ENCODE data around the gene CACNA2D3. TPM values are rescaled to one million over a fixed set of nuclear protein-coding genes. Genes with fewer than 3 reads are reported as not detected.

CACNA2D3 gene
- polyA plus RNA-seq, 3 donors = 1.2 to 1.9 (median 1.7) TPM

DNA sequence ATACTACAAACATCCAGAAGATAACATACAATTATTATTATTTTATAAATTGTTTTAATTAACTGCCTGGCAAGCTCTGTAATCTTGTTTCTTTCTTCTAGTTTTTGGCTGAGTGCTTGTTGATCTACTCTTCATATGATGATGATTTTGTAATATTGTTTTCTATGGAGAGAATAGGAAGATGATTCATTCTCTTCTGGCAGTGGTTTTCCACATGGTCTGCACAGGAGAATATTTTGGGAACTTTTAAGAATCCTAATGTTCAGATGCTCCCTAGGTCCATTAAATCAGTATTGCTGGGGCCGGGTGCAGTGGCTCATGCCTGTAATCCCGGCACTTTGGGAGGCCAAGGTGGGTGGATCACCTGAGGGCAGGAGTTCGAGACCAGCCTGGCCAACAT is 37.6 kb downstream of the CACNA2D3 start:
- no peak for DNase-seq (ENCODE audit: extremely low read depth in 1 of 11, low read depth in 9 of 11, low spot score in 4 of 11)

DNA sequence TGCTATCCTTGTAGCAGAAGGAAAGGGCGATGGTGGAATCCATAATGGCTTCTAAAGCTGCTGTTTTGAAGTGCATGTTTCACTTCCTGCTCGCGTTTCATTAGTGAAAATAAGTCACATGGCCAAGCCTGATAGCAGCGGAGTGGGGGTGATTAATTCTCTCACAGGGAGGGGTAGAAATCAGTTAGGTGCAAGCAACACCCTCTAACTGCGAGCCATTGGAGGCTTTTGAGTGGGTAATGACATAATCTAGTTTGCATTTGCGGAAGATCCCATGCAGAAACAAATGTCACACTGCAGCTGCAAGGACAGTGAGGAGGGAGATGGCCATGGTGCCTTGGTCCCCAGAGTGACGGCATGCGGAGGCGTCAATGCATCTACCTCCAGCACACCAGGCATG is 41.1 kb downstream of the CACNA2D3 start:
- DNase-seq (ENCODE audit: extremely low read depth in 1 of 11, low read depth in 9 of 11, low spot score in 4 of 11) = no peak

DNA sequence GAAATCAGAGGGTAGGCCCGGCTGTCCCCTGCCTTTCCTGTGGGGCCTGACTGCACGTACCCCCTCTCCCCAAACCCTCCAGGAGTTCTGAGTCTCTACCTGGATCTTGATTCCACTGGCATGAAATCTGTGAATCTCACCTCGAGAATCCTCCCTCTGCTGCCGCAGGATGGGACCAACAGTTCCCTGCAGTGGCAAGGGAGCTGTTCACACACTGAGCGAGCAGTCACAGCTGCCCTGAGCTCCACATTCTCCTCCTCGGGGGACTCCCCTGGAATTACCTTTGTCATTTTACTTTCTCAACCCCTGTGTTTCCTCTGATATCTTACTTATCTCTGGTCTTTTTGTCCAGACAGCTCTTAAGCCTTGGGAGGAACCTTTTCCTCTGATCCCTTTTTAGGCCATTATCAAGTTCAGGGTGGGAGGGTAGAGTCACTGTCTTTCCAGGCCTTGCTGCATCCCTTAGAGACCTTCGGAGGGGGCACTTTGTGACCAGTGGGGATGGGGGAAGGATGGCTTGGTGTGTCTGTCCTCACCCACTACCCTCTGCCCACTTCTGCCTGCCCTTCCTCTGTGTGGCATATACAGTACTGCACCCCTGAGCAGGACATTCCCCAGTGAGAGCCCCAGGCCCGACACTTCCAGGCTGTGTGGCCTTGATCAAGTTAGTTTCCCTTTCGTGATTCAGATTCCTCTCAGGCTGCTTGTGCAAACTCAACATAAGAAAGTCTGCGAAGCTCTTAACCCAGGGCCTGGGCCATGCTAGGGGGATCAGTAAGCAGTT is 42.0 kb downstream of the CACNA2D3 start:
- DNase-seq (ENCODE audit: extremely low read depth in 1 of 11, low read depth in 9 of 11, low spot score in 4 of 11) = no peak

DNA sequence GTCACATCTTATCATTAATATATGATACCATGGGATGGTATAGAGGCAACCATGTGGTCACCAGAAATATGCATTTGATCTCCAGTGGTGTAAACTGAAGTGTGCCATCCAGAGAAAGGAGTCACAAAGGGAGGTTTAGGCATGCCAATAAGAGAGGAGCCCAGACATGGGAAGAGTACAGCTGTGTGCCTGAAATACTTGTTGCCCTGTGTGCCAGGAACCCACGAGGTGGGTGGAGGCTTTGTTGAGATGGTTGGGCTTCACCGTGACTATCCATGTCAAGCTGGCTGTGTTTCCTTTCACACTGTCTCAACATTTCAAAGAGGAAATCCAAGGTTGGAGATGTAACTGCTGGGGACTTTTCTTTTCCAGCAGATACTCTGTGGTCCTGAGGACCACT is 43.5 kb downstream of the CACNA2D3 start:
- no peak for DNase-seq (ENCODE audit: extremely low read depth in 1 of 11, low read depth in 9 of 11, low spot score in 4 of 11)

DNA sequence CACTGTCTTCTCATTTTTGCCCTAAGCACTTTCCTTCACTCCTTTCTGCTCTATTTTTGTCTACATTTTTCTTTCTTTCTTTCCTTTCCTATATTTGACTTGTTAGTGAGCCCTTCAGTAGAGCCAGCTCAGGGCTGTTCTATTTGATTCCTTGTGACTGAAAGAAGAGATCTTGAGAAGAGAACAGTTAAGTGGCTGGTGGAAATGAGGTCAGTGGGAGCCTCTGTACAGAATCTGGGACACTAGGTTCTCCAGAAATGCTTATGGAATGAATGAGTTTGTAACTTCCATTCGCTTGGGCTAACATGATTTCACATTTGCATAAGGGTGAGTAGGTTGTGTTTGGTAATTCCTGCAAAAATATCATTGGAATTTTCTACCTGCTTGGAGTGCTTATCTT is 45.6 kb downstream of the CACNA2D3 start:
- DNase-seq (ENCODE audit: extremely low read depth in 1 of 11, low read depth in 9 of 11, low spot score in 4 of 11) = no peak

DNA sequence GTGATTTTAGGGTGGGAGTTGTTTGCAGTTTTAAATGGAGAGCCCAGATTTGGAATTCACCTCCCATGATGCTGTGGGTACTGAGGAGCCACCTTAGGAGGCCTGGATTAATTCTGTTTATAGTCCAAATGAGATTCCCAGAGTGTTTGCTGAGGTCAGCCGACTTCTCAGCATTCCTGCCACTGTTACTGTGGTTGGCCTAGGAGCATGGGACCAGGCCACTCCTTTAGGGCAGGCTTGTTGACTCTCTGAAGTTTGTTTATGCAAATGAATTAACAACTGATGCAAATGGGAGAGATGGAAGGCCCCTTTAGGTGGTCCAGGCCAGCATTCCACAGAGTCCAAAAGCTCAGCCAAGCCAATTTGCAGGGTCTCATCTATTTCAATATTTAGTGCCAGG is 46.1 kb downstream of the CACNA2D3 start:
- DNase-seq (ENCODE audit: extremely low read depth in 1 of 11, low read depth in 9 of 11, low spot score in 4 of 11) = no peak

DNA sequence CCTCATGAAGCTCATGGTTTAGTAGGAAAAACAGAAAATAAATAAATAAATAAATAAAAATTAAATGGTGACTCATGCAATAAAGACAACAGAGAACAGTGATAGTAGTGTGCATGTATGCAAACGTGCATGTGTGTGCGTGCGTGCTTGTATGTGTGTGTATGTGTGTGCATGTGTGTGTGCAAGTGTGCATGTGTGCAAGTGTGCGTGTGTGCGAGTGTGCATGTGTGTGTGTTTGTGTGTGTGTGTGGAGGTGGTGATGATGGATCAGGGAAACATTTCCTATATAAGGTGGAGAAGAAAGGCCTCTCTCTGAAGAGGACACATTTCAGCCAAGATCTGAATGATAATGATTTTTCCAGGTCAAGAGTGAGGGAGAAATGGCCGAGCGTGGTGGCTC is 47.2 kb downstream of the CACNA2D3 start:
- DNase-seq (ENCODE audit: extremely low read depth in 1 of 11, low read depth in 9 of 11, low spot score in 4 of 11) = no peak

DNA sequence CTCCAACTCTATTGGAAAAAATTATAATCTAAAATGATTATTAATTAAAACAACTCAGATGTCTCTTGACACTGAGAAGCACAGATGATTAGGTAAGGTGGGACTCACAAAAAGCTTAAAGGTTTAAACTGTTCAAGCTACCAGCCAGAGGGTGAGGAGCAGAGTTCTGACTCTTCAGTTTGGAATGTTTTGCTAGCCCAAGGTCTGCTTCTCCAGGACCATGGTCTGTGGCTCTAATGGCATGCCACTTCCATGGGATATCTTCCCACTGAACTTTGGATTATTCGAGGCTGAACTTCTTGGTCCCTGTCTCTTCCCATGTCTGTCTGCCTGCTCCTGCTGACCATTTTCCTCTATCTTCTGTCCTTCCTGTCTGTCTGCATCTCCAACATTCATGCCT is 49.2 kb downstream of the CACNA2D3 start:
- DNase-seq (ENCODE audit: extremely low read depth in 1 of 11, low read depth in 9 of 11, low spot score in 4 of 11) = no peak

DNA sequence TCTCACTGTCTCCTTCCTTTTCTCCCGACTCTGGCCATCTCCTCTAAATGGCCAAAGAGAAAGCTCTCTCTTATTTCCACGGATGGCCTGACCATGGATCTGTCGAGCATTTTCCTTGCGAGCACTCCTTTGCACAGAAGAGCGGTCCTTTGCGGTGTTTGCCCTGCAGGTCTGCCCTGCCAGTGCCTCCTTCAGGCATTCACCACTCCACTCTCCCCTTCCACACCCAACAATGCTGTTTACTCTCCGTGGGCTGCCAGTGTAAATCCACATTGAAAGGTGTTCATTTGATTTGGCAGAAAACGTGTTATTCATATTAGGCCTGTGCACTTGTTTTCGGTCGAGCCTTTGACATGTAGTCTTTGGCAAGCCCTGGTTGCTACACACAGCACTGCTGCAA is 49.6 kb downstream of the CACNA2D3 start:
- no peak for DNase-seq (ENCODE audit: extremely low read depth in 1 of 11, low read depth in 9 of 11, low spot score in 4 of 11)

DNA sequence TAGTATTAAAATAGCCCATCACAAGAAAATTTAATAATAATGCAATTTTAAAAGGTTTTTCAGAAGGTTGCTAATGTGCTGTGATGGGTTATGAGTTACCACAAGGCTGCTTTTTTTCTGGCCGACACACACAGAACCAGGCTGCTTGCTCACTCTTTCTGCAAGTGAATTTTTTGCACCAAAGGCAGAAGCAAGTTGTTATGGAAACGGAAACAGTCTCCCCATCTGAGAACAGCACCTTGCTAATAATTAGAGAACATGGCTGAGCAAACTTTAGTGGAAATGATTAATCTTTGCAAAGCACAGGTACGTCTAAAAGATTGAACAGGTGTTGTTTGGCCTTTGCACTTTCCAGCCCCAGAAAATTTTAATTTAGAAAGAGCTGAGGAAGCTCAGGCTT is 51.0 kb downstream of the CACNA2D3 start:
- DNase-seq (ENCODE audit: extremely low read depth in 1 of 11, low read depth in 9 of 11, low spot score in 4 of 11) = no peak

DNA sequence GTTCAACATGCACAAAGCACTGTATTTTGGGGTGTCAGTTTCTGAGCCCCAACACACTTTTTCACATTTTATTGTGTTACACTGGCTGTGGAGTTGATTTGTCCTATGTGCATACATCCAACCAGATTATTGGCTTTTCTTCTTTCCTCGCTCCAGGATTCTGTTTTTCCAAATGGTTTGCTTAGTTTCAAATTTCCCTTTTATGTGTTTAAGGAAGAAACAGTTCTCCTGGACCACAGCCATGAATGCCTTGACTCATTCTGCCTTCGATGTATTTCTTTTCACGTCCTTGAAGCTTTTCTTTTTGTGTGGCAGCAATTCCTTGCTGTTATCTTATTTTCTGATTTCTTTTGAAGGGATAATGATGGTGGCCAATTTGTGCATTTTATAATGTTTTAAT is 53.8 kb downstream of the CACNA2D3 start:
- peak in 3 of 11 donors; percentile 5 to 14 (median 14) for DNase-seq (ENCODE audit: extremely low read depth in 1 of 11, low read depth in 9 of 11, low spot score in 4 of 11)

DNA sequence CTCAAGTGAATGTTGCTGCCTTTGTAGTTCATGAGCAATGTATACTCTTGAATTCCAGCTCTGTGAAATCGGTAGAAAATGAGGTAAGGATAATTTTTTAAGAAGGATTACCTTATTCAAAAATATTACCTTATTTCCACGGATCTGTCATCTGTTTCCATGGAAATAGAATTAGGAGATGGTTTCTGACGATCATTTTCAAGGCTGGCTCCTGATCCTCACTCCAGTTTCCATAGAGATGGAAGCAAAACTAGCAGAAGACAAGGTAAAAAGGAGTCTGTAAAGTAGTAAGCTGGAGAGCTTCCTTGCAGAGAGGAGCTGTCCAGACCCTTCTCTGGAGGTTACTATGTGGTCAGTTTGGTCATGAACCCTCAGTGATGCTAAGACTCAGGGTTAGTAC is 55.5 kb downstream of the CACNA2D3 start:
- no peak for DNase-seq (ENCODE audit: extremely low read depth in 1 of 11, low read depth in 9 of 11, low spot score in 4 of 11)

DNA sequence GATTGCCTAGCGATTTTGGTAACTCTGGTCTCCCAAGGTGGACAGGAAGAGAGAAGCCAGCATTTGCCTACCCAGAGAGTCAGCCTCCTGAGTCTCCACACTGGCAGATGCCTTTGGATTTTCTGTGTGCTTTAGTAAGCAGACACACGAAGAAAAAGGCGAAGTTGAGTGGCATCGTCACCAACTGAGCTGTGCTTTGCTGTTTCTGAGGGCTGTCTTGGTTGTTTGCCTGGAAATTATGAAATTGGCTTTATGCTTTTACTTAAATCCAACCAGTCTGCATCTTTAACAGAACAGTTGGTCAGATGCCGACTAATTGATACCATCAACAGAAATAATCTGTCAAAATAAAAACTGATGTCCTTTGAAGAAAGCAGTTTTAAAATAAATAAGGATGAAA is 56.0 kb downstream of the CACNA2D3 start:
- no peak for DNase-seq (ENCODE audit: extremely low read depth in 1 of 11, low read depth in 9 of 11, low spot score in 4 of 11)

DNA sequence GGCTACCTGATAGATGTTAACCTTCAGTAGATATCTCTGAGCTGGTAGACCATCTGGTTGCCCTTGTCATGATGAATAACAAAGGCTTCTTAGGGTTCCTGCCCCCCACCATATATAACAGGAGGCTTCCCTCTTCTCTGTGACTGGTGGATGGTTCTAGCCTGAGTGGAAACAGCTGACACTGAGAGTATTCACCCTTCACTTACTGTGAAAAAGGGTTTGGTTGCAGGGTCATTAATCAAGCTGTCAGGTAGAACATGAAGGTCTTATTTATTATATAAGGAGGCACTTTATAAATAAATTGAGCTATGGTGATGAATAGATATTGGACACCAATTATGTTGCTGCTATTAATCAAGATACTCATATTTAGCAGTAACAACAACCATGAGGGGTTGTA is 58.6 kb downstream of the CACNA2D3 start:
- peak in 2 of 11 donors; percentile 8 to 13 for DNase-seq (ENCODE audit: extremely low read depth in 1 of 11, low read depth in 9 of 11, low spot score in 4 of 11)

DNA sequence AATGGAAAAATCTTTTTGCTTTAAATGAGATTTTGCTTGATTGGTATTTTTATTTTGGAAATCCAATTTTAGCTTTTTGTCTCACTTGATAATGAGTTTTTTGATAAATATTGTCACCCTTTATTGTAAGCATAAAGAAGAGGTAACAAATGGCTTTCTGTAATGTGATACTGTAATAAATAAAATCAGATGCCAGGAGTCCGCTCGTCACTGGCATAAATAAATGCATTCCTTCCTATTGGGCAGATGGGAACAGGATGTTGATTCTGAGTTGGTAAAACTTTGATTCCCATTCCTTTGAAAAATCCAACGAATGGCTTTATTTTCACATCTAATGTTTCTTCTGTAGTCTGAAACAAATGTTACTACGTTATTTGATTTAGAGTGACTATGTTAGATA is 59.9 kb downstream of the CACNA2D3 start:
- no peak for DNase-seq (ENCODE audit: extremely low read depth in 1 of 11, low read depth in 9 of 11, low spot score in 4 of 11)

DNA sequence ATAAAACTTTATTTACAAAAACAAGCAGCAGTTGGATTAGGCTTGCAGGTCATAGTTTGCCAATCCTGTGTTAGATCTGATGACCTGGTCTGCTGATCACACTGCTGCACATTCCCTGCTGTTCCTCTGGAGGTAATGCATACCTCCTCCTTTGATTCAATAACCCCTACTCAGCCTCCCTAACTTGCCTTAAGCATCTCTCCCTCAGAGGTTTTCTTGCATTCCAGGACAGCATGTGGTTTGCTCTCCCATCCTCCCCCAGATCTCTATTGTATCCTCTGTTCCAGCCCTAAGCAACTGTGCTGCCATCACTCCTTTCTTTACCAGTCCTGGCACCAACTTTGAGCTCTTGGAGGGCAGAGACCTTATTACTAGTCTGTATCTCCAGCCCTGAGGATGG is 63.4 kb downstream of the CACNA2D3 start:
- DNase-seq (ENCODE audit: extremely low read depth in 1 of 11, low read depth in 9 of 11, low spot score in 4 of 11) = no peak

DNA sequence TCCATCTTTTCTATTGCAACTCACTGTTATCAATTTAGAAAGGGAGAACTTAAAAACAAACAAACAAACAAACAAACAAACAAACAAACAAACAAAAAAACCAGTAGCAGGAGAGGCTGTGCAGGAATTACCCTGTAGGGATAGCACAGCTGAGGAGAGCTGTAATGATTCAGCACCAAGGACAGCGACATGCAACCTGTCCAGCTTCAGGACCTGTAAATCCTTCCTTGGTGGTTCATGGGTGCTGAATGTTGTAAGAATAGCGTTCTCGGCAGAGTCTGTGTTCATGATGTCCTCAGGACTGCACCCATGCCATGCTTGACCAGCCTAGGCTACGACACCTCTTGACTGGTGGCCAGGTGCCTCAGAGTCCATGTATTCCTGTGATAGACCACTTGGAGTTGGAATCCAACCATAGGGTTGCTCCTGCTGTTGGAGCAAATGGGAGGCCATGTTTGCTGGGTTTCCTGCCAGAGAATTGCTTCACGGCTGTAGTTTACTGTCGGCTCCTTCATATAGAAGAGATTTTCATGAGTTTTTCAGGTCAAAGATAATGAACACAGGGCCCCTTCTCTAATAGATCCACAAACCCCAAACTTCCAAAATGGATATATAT is 65.9 kb downstream of the CACNA2D3 start:
- peak; percentile 62 to 89 (median 81) for DNase-seq (ENCODE audit: extremely low read depth in 1 of 11, low read depth in 9 of 11, low spot score in 4 of 11)

DNA sequence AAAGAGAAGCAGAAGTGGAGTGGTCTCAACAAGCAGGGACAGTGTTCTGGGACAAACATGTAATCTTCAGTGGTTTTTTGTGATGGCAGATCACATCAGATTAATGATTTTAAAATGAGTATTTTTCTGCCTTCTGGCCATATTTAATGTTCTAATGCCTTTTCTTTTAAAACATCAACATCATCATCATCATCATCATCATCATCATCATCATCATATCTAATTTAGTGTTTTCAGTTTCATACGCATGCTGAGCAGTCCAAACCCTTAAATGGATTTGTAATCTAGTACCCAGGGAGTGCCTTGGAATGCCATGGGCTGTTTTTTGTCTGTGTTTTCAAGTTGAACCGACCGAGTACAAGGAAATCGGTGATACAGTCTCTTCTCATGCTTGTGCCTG is 68.9 kb downstream of the CACNA2D3 start:
- DNase-seq (ENCODE audit: extremely low read depth in 1 of 11, low read depth in 9 of 11, low spot score in 4 of 11) = no peak

DNA sequence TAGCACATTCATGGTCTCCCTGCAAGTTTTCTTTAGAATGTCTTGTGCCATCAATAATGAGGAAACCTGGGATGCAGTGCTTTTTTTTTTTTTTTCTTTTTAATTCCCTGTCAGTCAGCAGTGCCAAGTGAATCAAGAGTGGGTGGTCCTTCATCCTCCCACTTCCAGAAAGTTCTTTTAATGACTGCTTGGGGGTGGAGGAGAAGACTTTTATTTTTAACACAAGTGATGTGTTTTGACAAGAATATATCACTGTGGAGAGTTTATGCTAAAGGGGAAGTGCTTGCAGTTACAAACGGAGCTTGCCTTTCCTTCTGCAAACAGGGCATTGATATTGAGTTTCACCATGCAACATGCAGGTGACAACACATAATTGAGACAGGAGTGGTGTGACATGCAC is 69.7 kb downstream of the CACNA2D3 start:
- no peak for DNase-seq (ENCODE audit: extremely low read depth in 1 of 11, low read depth in 9 of 11, low spot score in 4 of 11)

DNA sequence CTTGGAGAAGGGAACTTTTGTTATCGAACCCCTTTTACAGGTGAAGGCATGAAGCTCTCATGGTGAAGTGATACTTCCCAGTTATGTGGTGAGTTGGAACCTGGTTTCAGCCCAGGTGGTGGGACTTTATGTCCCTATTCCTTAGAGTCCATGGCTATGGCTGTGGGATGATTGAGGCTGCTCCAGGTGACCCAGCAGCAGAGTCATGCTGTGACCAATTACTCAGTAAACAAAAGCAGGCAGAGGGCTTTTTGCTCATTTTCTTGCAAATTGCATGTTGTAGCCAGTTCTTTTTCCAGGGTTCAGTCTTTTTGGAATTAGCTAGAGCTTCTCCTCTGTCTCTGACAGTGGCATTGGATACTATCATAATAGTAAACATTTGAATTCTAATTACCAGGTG is 70.7 kb downstream of the CACNA2D3 start:
- DNase-seq (ENCODE audit: extremely low read depth in 1 of 11, low read depth in 9 of 11, low spot score in 4 of 11) = no peak

Data from renal cortex interstitium (tissue), 11 donors.